Esophagus squamous epithelium (tissue), 5 donors: ENCODE measurements around the gene FRMD5. TPM values are rescaled to one million over a fixed set of nuclear protein-coding genes. Genes with fewer than 3 reads are reported as not detected.

Experiments
- DNase-seq: peaks from one replicate; lab custom pipeline; 2025; lab: John Stamatoyannopoulos, UW
- H3K27ac ChIP-seq, 4 donors: fragments of 200-600 bp; sonication (generic); one replicate each; pipeline ENCODE4 v1.5.1; 2016 to 2019; ENCODE audit warnings: mild to moderate bottlenecking in 1 of 4
- H3K27me3 ChIP-seq, 4 donors: fragments of 200-600 bp; sonication (generic); 1 replicate in 3 of 4; 2 replicates in 1 of 4; pipeline versions ENCODE4 v1.5.1 to v1.6.0; 2017 to 2021; ENCODE audit warnings: antibody characterized with exemption in 1 of 4
- H3K36me3 ChIP-seq, 3 donors: fragments of 200-600 bp; sonication (generic); one replicate each; pipeline ENCODE4 v1.5.1; 2016 to 2019
- H3K4me1 ChIP-seq, 3 donors: fragments of 200-600 bp; sonication (generic); one replicate each; pipeline ENCODE4 v1.5.1; 2017 to 2019
- H3K4me3 ChIP-seq, 4 donors: fragments of 200-600 bp; sonication (generic); 1 replicate in 3 of 4; 2 replicates in 1 of 4; pipeline ENCODE4 v1.5.1; 2016 to 2019; ENCODE audit warnings: mild to moderate bottlenecking in 2 of 4, moderate library complexity in 1 of 4
- H3K9me3 ChIP-seq, 3 donors: fragments of 200-600 bp; sonication (generic); one replicate each; pipeline ENCODE4 v1.5.1; 2016 to 2019
- POLR2A ChIP-seq, 4 donors: fragments of 450-650 bp; IDR thresholded peaks; one replicate each; pipeline ENCODE4 v1.6.1; 2017; ENCODE audit warnings: antibody characterized with exemption in 4 of 4, mild to moderate bottlenecking in 4 of 4, moderate library complexity in 3 of 4
- WGBS, 2 donors: methylation state at CpG; one replicate each; pipeline ENCODE4 v1.1.5; 2018; 5-methylcytosine and 5-hydroxymethylcytosine counted together
- intact Hi-C: fragments of 100-400 bp; cut with DNase I; formaldehyde crosslinking; loops from one replicate; pipeline ENCODE4 v1.15.0; 2022
- total RNA-seq, 4 donors: library from RNA; depleted of rRNA; stranded (reverse); fragments of >200 nt; gene quantifications; one replicate each; pipeline ENCODE4 v1.1.0, GENCODE V29; 2016
- TF ChIP-seq, protein P1 (sequence below), 6 experiments: fragments of 450-650 bp in 4 of 6; fragments of 200-600 bp in 2 of 6; sonication (generic) in 2 of 6; IDR thresholded peaks; one replicate each; pipeline ENCODE4 v1.5.1; 2016 to 2019; ENCODE audit warnings: antibody characterized with exemption in 6 of 6, mild to moderate bottlenecking in 4 of 6, moderate library complexity in 4 of 6
- donor health status: DM: yes; HTN: yes; CAD: no.

The FRMD5 gene
- total RNA-seq, 4 donors from 2014 or later: 0.19 TPM; not detected in 3

GRCh38 chr15:43969802-43970375 is 225.2 kb downstream of the FRMD5 start:
- Histone ChIP-seq H3K4me1 (no peaks in the 10 kb centered on the region), H3K4me3 (no peak overlapping the region), H3K36me3 (no peaks in the 10 kb centered on the region), H3K27me3 (no peaks in the 10 kb centered on the region), H3K9me3 (no peaks in the 10 kb centered on the region), H3K27ac (no peak overlapping the region)
- WGBS, 2 donors: 100% methylated on average over 1 of the region's 1 CpG
- intact Hi-C loops: no loop called here
- TF ChIP-seq POLR2A (IDR thresholded peaks at IDR 0.05): no peak
- TF ChIP-seq, protein P1, sequence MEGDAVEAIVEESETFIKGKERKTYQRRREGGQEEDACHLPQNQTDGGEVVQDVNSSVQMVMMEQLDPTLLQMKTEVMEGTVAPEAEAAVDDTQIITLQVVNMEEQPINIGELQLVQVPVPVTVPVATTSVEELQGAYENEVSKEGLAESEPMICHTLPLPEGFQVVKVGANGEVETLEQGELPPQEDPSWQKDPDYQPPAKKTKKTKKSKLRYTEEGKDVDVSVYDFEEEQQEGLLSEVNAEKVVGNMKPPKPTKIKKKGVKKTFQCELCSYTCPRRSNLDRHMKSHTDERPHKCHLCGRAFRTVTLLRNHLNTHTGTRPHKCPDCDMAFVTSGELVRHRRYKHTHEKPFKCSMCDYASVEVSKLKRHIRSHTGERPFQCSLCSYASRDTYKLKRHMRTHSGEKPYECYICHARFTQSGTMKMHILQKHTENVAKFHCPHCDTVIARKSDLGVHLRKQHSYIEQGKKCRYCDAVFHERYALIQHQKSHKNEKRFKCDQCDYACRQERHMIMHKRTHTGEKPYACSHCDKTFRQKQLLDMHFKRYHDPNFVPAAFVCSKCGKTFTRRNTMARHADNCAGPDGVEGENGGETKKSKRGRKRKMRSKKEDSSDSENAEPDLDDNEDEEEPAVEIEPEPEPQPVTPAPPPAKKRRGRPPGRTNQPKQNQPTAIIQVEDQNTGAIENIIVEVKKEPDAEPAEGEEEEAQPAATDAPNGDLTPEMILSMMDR (IDR thresholded peaks at IDR 0.05): no peak
- DNase-seq: no peak

DNA sequence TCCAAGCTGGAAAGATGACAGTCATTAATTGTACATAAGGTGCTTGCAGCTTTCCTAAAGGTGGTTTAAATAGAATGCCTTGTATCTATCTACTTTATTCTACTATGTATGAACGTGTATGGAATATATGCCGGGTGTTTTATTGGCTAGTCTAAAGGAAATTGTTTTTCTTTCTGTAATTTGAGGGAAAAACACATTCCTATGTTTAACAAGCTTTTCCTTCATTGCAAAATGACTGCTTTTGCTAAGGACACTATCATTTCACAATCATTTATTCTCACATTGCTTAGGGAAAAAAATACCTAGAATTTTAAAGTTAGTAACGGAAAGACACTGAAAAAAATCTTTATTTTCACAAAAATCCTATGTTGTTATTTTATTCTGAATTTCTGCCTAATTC is 226.5 kb downstream of the FRMD5 start:
- Histone ChIP-seq H3K9me3 (no peaks in the 10 kb centered on the region), H3K27ac (no peak overlapping the region), H3K36me3 (no peaks in the 10 kb centered on the region), H3K27me3 (no peaks in the 10 kb centered on the region), H3K4me1 (no peaks in the 10 kb centered on the region), H3K4me3 (no peak overlapping the region)
- WGBS, 2 donors: 68 to 70% methylated on average over 3 of the region's 3 CpGs
- TF ChIP-seq, protein P1 (IDR thresholded peaks at IDR 0.05): no peak
- TF ChIP-seq POLR2A (IDR thresholded peaks at IDR 0.05): no peak
- intact Hi-C loops: no loop called here
- DNase-seq: no peak

DNA sequence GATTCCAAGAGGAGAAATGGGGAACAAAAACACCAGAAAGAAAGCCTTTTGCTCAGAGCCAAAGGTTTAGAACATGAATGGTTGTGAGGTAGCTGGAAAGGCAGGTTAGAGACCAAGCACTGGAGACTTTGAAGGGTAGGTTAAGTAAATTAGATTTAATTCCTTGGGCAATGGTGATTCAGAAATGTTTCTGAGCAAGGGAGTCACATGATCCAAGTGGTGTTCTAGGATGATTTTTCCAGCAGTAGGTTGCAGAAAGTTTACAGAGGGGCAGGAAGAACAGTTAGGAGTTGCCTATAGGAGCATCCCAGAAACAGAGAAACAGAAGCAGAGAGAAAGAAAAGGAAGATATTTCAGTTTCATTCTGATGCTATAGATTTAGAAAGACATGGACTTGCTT is 228.4 kb downstream of the FRMD5 start:
- intact Hi-C loops: no loop called here
- no peaks in the 10 kb centered on the region for H3K9me3 ChIP-seq
- no peak overlapping the region for H3K4me3 ChIP-seq
- DNase-seq: no peak
- no peaks in the 10 kb centered on the region for H3K4me1 ChIP-seq
- H3K36me3 ChIP-seq: no peaks in the 10 kb centered on the region
- no peaks in the 10 kb centered on the region for H3K27me3 ChIP-seq
- H3K27ac ChIP-seq: no peak overlapping the region
- no peak for TF ChIP-seq POLR2A (IDR thresholded peaks at IDR 0.05)
- TF ChIP-seq, protein P1 (IDR thresholded peaks at IDR 0.05): no peak

- H3K27me3 ChIP-seq: peaks cover 0 to 9% (median 0%) of the 10 kb centered on the region in 4 donors
- no peaks in the 10 kb centered on the region for H3K9me3 ChIP-seq
- intact Hi-C loops: no loop called here
- no peaks in the 10 kb centered on the region for H3K36me3 ChIP-seq
- no peak for TF ChIP-seq POLR2A (IDR thresholded peaks at IDR 0.05)
- TF ChIP-seq, protein P1 (IDR thresholded peaks at IDR 0.05): no peak
- DNase-seq: no peak
- no peak overlapping the region for H3K4me3 ChIP-seq
- no peaks in the 10 kb centered on the region for H3K4me1 ChIP-seq
- H3K27ac ChIP-seq: no peak overlapping the region
- WGBS, 2 donors: 25 to 48% methylated on average over 2 of the region's 2 CpGs
Observed at GRCh38 chr15:43958861-43959330, 236.2 kb downstream of the FRMD5 start.

DNA sequence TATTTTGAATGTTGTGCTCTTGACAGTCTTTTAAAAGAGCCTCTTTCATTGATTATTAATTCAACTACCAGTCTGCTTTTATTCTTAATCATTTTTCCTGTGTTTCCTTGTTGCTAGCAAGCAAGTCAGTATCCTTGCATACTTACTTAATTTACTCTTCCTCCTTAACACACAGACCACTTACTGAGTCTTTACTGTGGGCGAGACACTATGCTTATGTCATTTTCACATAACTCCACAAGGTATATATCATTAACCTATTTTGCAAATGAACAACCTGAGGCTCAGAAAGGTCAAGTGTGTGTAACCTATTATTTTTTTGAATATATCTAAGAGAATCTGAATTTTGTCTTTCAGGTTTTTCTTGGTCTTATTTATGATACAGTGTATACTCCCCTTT is 237.3 kb downstream of the FRMD5 start:
- H3K4me3 ChIP-seq: no peak overlapping the region
- no peak for DNase-seq
- no peaks in the 10 kb centered on the region for H3K9me3 ChIP-seq
- WGBS, 2 donors: 63 to 73% methylated on average over 1 of the region's 1 CpG
- H3K4me1 ChIP-seq: no peaks in the 10 kb centered on the region
- H3K27me3 ChIP-seq: peaks cover 0 to 12% (median 0%) of the 10 kb centered on the region in 4 donors
- no peak overlapping the region for H3K27ac ChIP-seq
- intact Hi-C loops: no loop called here
- TF ChIP-seq POLR2A (IDR thresholded peaks at IDR 0.05): no peak
- TF ChIP-seq, protein P1 (IDR thresholded peaks at IDR 0.05): no peak
- H3K36me3 ChIP-seq: no peaks in the 10 kb centered on the region
